GM21825 (cell line): ENCODE measurements around the gene PCIF1.
A peak's percentile ranks its signal among the peaks of the same experiment; 100 is the strongest.

Experiments used
- ATAC-seq: cut with Tn5 transposase; IDR thresholded peaks from one replicate; pipeline ENCODE4 v1.9.1; 2021; ENCODE audit warnings: mild to moderate bottlenecking, moderate library complexity; ENCODE audit not compliant: unreplicated experiment

Gene PCIF1

DNA sequence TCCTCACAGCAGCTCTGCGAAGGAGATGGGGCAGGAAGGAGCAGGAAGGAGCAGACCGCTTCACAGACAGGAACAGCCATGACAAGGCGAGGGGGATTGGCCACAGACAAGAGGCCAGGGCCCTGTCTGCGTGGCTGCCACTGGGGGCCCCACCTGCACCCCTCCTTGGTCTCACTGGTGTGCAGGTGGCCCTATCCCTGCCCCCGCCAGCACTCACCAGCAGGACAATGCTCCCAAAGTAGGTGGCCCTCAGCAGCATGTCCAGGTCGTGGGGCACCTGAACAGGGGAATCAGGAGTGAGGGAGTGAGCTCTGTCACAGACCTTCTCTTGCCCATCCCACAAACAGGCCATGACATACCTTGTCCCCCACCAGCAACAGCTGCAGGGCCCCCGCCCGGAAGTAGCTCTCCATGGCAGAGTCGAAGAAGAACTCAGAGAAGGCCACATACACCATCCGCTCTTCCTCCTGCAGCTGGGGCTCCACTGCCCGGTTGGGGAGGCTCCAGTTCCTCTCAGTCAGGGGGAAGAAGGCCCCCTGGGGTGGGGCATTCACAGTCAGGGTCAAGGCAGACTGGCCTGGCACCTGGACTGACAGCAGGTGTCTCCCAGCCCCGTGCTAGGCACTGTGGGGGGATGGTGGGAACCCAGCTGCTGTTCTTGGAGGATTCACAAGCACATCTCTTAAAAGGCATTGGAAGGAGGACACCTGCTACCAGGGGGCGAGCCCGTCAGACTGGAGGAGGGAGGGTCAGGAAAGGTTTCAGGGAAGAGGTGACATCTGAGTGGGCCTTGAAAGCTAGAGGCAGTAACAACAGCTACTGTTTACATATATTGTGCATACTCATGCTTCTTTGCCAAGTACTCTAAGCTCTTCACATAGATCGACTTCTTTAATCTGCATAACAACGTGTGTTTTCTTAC lies 29.6 kb upstream of the PCIF1 start:
- no peak for ATAC-seq

DNA sequence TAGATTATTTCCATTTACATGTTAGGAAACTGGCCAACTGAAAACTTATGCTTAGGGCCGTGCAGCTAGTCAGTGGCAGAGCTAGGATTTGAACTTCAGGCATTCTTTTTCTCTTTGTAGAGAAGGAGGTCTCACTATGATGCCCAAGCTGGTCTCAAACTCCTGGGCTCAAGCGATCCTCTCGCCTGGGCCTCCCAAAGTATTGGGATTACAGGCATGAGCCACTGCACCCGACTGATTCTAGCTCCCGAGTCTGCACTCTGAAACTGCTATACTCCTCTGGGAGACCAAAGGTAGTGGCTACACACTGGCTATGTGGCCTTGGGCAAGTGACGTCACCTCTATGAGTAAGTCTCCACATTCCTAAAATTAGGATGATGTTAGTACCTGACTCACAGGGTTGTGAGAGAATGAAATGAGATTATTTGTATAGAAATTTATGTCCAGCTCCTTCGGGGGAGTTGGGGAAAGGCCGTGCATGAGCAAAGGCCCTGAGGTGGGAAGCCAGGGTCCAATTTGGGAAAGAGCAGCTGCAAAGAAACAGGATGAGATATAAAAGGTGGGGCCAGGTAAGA lies 28.9 kb upstream of the PCIF1 start:
- no peak for ATAC-seq

- ATAC-seq, result no peak
These were observed 27.1 kb upstream of the PCIF1 start for GRCh38 chr20:45907219-45907948.

DNA sequence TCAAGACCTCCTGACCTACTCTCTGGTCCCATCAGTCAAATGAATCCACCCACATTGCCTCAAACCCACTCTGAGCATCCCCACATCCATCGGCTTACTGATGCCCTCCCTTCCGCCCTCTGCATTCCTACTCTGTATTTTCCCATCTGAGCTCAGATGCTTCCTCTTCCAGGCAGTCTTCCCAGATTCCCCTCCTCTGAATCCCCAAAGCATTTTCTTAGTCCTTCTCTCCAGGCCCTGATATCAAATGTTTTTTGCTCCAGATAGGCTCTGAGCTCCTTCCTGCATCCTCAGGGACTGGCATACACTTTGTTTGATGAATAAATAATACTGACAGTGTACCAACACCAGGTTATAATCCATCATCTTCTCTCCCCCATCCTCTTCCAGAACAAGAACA lies 26.4 kb upstream of the PCIF1 start:
- no peak for ATAC-seq

- ATAC-seq, result no peak
These were observed 25.1 kb upstream of the PCIF1 start for GRCh38 chr20:45909336-45909808.

GRCh38 chr20:45909817-45910669 lies 24.4 kb upstream of the PCIF1 start:
- no peak for ATAC-seq

GRCh38 chr20:45910670-45911485 lies 23.6 kb upstream of the PCIF1 start:
- ATAC-seq, result peak; percentile 81

GRCh38 chr20:45911486-45912343 lies 22.8 kb upstream of the PCIF1 start, which contains the start of gene PLTP:
PLTP (minus strand) TSS chr20:45912155; CDS start chr20:45911452, 703 bp downstream.
- no peak for ATAC-seq

- no peak for ATAC-seq
These were observed 22.2 kb upstream of the PCIF1 start for GRCh38 chr20:45912344-45912682.

DNA sequence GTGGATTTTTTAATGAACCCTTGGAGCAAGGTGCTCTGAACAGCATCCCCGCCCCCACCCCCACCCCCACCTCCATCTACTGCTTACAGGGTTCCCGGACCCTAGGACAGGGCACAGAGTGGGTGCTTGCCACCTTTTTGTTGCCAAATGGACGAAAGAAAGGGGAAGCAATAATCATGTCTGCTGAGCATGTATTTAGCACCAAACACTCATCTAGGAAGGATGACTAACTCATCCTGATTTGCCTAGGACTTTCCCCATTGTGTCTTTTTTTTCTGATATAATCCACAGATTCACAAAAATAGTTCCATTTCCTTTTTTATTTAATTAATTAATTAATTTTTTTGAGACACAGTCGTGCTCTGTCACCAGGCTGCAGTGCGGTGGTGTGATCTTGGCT lies 21.4 kb upstream of the PCIF1 start:
- ATAC-seq, result no peak

- no peak for ATAC-seq
These were observed 16.7 kb upstream of the PCIF1 start for GRCh38 chr20:45917790-45918141.

DNA sequence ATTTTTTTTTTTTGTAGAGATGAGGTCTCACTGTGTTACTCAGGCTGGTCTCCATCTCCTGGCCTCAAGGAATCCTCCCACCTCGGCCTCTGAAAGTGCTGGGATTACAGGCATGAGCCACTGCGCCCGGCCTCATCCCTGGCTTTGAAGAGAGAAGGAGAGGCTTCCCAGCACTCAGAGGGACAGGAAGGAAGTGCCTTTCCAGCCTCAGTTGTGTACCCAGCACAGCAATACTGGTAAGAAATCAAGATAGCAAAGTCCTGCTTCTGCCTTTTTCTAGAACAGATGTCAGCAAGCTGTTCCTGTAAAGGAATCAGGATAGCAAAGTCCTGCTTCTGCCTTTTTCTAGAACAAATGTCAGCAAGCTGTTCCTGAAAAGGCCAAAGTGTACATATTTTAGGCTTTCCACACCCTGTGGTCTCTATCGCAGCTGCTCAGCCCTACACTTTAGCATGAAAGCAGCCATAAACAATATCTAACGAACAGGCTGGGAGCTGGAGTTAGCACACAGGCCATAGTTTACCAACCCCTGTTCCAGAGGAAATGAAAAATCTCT lies 16.2 kb upstream of the PCIF1 start:
- no peak for ATAC-seq

DNA sequence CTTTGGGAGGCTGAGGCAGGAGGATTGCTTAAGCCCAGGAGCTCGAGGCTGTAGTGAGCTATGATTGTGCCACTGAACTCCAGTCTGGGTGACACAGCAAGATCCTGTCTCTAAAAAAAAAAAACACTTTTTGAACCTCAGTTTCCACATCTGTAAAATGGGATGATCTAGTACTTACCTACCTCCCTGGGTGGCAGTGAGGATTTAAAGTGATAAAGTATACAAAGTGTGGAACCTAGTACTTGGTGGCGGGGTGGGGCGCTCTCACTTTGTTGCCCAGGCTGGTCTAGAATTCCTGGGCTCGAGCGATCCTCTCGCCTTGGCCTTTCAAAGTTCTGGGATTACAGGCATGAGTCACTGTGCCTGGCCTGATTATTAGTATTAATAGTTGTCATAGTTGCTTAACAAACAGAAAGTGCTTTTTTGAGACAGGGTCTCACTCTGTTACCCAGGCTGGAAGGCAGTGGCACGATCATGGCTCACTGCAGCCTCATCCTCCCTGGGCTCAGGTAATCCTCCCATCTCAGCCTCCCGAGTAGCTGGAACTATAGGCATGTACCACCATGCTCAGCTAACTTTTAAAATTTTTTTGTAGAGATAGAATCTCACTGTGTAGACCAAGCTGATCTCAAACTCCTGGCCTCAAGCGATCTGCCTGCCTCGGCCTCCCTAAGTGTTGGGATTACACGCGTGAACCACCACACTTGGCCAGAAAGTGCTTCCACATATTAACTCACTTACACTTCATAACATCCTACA lies 15.5 kb upstream of the PCIF1 start:
- ATAC-seq, result no peak

DNA sequence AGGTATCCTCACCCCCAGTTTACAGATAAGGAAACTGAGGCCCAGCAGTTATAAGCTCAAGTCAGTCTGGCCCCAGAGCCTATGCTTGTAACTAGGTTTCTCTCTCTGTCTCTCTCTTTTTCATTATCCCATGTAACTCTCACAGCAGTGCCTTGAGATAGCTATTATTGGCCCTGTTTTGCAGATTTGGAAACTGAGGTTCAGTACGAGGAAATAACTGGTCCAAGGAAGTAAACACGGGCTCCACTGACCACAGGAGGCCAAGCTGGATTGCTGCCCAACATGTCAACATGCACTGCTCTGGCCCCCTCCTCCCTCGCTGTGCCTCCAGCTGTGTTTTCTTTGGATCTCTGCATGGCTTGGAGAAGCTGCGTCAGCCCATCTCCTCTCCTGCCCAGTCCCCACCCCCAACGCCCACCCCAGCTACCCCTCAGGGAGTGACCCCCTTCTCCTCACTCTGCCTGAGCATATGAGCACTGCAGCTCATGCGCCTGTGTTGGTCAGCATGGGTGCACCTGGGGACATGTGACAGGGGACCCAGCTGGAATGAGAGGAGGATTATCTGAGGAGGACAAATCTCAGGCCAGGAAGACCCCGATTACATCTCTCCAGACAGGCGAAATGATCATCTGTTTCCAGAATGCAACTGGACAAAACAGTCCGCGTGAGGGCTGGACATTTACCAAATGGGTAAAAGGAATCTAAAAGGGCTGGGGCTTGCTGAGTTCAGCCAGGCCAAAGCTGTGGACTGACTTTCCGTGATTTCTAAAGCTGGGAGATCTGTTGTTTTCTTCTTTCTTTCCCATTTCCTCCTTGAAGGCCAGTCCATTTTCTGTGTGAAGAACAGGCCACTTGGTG lies 14.7 kb upstream of the PCIF1 start:
- no peak for ATAC-seq

DNA sequence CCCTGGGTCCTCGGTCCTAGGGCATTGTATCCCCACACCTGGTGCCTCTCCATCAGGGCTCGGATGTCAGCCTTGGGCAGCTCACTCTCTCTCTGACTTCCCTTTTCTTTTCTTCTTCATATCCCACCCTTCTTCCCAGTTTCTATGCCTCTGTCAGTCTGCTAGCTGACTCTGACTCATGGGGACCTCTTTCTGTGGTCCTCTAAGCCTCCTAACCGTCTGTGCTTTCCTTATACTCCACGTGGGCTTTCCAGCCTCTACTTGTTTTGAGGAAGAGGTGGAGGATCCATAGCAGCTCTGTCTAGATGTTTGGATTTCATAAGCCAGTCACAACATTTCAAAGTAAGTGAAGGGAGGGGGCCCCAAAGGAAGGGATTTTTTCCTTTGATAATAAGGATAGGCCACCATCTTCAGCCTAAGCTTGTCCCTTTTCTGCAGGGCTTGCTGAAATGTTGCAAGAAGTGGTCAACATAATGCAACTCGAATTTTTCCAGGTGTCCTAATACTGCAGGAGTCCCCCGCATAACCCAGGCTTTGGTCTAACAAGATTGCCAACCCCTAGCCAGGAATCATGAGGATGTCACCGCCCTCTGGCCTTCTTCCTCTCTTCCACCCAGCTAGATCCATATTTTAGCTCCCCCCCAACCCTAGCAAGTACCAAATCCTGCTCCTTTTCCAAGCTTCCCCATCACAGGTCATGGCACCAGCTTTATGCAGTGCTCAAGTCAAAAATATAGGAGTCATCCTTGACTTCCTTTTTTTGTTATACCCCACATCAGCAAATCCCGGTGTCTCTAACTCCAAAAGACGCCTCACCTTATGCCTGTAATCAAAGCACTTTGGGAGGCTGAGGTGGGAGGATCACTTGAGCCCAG lies 13.8 kb upstream of the PCIF1 start:
- no peak for ATAC-seq
